PFSK-1 (cell line): Measurements from ENCODE around the gene CTNNA3.

Experiments
- FOXP2 ChIP-seq: optimal IDR thresholded peaks from 2 replicates; pipeline ENCODE3; 2011; ENCODE audit warnings: borderline replicate concordance, control low read depth, inconsistent platforms; ENCODE audit not compliant: insufficient read depth; ENCODE audit errors: extremely low read length, extremely low read depth
- POLR2AphosphoS5 ChIP-seq: IDR thresholded peaks from 2 replicates; pipeline ENCODE4 v1.6.1; 2012; ENCODE audit warnings: low read depth, mild to moderate bottlenecking, control low read depth, low read length, moderate library complexity
- TAF1 ChIP-seq: IDR thresholded peaks from 2 replicates; pipeline ENCODE4 v1.6.1; 2012; ENCODE audit warnings: low read length, control low read depth, borderline replicate concordance; ENCODE audit not compliant: insufficient read depth
- TF ChIP-seq, protein P1 (sequence below), 2 experiments: IDR thresholded peaks; 2 replicates each; pipeline versions ENCODE4 v1.6.1 to v1.8.0; 2011 to 2012; ENCODE audit warnings: low read depth in 2 of 2, low read length in 2 of 2, control low read depth in 1 of 2, inconsistent platforms in 1 of 2, mild to moderate bottlenecking in 1 of 2, moderate library complexity in 1 of 2; ENCODE audit not compliant: insufficient read depth in 1 of 2

DNA sequence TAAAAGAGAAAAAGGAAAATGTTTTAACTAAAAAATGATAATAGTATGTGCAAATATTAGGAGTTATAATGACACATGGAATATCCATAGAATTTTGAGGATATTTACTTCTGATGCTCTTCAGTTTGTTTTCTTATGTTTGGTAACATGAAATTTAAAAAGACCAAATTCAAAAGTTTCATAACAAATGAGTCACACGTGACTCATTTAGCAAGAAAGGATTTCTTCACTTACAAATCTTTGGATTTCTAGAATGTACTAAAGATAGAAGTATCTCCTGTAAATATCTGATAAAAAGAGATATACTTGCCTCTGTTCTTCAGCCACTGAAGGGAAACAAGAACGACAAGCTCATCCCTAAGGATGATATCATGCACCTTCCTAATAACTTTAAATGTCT, 1544.6 kb downstream of the CTNNA3 start:
- TF ChIP-seq POLR2AphosphoS5 (no peak), TAF1 (no peak), FOXP2 (no peak)
- TF ChIP-seq, protein P1, sequence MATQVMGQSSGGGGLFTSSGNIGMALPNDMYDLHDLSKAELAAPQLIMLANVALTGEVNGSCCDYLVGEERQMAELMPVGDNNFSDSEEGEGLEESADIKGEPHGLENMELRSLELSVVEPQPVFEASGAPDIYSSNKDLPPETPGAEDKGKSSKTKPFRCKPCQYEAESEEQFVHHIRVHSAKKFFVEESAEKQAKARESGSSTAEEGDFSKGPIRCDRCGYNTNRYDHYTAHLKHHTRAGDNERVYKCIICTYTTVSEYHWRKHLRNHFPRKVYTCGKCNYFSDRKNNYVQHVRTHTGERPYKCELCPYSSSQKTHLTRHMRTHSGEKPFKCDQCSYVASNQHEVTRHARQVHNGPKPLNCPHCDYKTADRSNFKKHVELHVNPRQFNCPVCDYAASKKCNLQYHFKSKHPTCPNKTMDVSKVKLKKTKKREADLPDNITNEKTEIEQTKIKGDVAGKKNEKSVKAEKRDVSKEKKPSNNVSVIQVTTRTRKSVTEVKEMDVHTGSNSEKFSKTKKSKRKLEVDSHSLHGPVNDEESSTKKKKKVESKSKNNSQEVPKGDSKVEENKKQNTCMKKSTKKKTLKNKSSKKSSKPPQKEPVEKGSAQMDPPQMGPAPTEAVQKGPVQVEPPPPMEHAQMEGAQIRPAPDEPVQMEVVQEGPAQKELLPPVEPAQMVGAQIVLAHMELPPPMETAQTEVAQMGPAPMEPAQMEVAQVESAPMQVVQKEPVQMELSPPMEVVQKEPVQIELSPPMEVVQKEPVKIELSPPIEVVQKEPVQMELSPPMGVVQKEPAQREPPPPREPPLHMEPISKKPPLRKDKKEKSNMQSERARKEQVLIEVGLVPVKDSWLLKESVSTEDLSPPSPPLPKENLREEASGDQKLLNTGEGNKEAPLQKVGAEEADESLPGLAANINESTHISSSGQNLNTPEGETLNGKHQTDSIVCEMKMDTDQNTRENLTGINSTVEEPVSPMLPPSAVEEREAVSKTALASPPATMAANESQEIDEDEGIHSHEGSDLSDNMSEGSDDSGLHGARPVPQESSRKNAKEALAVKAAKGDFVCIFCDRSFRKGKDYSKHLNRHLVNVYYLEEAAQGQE (IDR thresholded peaks at IDR 0.05; ENCODE audit: insufficient read depth in 1 of 2, low read depth in 2 of 2, low read length in 2 of 2): no peak
